GM19395 (cell line): ENCODE results near the gene SIGLEC12.
A peak's percentile ranks its signal among the peaks of the same experiment; 100 is the strongest.
"Not testable (repeated sequence)": the region's sequence is repeated elsewhere in the genome, so short reads cannot be mapped to it uniquely, and the experiment has no call there.

ENCODE experiments used
- ATAC-seq: cut with Tn5 transposase; IDR thresholded peaks from one replicate; pipeline ENCODE4 v1.9.1; 2021; ENCODE audit warnings: mild to moderate bottlenecking, moderate library complexity; ENCODE audit not compliant: unreplicated experiment

The SIGLEC12 gene

DNA sequence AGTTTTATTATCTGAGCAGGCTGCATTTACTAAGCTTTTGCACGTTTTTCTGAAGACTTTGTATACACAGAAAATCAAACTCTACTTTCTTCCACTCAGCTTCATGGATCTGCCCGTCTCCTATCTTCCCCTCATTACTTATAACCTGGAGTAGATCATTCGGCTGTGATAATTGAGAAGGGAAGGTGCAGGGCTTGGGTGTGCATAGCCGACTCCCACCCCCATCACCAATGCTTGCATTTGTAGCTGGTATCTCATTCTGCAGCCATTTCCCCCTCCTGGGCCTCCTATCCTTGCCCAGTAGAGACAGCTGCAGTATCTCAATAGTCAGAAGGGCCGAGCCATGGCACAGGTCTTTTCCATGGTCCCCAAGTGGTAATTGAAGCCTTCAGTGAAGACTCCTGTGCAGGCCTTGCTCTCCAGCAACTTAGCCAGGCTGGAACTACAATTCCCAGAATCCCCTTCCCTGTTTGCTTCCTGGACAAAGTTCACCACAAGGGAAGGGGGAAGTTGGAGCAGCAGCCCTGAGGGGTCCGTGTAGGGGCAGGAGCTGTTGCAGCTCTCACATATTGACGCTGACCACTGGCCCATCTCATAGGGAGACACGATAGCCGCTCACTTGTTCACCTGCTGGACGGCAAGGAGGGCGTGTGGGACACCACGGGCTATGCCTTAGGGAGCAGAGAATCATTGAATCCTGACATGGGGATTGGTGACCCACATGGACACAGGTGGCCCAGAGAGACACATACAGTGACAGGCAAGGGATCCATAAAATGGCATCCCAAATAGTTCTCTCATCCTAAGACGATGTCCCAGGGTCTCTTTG, 41.2 kb downstream of the SIGLEC12 start:
- ATAC-seq, result no peak

DNA sequence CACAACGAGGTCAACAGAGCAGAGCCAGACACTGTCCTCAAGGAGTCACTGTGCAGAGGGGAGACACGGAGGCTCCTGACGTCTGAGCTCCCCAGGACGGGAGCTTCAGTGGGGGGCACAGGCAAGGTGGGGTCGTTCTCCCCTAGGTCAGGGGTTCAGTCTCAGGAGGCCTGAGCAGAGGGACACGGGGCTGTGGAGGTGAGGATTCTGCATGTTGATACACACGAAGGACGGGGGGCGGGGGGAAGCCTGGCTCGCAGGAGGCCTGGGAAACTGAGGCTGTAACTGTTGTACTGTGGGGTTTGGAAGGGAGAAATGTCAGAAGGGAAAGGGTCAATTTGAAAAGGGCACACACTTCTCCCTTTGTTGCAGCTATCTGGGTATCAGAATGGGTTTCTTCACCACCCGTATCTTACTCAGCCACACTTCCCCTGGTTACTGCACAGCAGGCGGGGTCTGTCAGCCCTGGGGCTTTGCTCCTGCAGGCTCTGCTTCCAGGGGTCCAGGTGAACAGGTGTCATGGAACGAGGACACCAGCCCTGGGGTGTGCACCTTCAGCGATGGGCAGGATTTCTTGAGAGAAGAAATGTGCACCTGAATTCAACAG, 42.6 kb downstream of the SIGLEC12 start:
- ATAC-seq, result no peak

DNA sequence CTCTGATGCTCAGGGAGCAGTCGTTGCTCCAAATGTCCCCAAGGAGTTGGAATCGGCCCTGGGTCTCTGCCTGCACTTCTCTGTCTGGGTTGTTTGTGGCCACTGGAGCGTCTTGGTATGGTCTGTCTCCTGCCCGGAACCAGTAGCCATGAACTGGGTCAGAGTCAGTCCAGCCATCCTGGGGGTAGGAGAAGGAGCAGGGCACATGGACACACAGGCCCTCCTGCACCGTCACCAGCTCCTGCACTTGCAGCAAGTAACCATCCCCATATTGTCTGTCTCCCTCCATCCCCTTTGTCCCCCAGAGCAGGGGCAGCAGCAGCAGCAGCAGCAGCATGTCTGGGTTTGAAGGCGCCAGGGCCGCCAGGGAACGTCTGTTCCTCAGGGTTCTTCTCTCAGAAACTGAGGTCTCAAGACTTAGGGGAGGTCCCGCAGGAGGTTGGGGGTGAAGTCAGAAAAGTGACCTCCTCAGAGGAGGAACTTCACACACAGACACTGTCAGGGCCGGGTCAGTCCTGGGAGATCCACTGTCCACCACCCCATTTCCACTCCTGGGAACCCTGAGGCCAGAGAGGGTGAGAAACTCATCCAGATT, 43.5 kb downstream of the SIGLEC12 start, which contains the start of gene SIGLEC8:
Gene SIGLEC8, minus strand, starts transcription at position 404 of the 595 bp plus-strand sequence. Its CDS starts 67 bp downstream, at position 337.
- no peak for ATAC-seq

DNA sequence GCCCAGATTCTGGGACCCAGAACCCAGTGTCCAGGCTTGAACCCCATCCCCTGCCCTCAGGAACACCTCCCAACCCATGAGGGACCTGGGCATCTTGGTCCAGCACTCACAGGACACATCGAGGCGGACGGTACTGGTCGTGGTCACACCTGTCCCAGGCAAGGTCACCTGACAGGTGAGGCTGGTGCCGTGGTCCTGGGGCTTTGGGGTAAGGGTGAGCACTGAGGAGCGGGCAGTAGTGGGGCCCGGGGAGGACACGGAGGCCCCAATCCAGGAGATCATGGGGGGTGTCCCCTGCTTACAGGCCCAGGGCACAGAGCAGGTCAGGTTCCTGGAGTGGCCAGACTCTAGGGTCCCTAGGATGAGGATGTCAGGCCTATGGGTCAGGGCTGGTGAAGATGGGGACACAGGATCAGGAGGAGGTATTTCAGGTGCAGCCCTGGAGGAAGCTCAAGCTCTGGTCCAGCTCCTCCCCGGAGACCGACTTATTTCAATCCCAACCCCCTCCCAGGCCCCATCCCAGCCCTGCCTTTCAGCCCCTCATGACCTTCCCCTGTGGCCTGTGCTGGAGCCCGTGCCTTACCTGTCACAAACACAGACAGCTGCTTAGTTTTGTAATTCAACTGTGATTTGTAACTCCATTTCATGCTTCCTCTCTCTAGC, 44.1 kb downstream of the SIGLEC12 start:
- no peak for ATAC-seq

DNA sequence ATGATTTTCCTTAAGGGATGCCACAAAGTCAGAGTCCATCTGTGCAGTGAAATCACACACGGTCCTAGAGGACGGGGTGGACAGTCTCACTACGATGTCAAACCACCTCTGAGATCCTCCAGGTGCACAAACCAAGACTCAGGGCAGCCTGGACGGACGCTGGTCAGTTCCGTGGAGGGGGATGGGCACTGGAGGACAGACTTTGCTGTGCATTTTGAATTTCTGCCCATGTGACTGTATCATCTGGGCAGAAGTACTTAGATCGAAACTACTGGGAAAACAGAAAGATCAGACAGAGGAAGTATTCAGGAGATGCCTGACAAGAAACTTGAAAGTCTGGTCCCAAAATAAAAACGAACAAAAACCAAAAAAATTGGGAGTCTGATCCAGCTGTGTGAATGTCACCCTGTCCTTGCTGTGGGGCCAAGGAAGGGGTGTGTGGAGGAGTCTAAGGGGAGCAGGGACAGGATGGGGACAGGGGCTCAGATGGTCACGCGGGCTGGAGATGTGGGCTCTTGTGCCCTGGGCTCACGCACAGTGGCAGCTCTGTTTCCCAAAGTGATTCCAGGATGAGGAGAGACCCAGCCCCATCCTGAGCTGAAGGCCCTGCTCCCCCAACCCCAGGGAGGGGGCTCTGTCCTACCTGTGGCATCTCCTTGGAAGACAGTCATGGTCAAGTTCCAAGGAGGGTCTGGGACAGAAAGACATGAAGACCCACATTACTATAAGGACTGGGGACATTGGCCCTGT, 44.9 kb downstream of the SIGLEC12 start:
- ATAC-seq, result no peak

DNA sequence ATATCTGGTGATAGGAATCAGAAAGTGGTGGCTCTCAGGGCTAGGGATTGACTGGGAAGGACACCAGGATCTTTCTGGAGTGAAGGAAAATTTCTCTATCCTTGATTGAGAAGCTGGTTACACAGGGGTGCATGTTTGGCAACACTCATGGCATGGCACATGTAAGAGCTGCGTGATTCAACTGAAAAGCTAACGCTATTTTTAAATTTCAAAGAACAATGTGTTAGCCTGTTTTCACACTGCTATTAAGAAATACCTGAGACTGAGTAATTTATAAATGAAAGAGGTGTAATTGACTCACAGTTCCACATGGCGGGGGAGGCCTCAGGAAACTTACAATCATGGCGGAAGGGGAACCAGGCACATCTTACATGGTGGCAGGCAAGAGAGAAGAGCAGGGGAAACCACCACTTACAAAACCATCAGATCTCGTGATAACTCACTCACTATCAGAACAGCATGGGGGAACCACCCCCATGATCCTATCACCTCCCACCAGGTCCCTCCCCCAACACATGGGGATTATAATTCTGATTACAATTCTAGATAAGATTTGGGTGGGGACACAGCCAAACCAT, 50.8 kb downstream of the SIGLEC12 start:
- ATAC-seq, result no peak

DNA sequence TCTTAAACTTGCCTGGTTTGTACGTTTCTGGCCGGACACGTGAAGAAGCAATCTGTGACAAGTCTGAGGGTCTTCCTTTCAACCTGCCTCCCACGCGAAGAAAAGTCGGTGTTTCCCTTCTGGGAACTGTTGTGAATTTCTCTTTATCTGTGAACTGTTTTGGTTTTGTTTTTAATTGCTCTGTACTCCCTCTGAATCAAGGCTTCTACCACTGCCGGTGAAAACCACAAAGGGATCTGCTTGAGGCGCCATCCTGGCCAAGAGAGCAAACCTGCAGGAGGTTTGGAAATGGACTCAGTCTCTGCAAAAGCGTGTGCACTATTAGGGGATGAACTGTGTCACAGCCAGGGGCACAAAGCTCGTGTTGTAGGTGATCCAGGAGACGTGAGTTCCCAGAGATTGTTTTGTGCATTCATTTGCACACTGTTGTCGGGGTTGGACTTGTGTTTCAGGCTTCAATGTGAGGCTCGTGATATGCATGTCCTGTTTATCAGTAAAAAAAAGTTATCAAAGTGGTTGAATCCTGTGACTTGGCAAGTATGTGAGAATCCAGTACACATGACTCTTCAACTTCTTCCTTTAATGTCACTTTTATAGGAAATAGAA, 53.1 kb downstream of the SIGLEC12 start:
- no peak for ATAC-seq

DNA sequence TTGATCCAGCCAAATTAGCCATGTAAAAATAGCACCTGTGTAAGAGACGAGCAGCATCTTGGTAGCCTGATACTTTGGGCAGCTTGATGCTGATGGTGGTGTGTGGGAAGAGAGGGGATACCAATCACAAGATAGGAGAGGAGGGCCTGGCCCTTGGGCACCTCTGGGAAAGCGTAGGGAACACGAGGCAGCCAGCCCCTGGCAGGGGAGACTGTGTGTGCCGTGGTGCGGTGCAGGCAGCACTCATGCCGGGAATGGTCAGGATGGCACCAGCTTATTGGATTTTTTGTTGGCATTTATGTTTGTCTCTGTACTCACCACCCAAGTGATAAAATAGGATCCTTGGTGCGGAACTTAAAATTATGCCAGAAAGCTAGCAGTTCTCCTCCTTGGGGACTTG, 53.6 kb downstream of the SIGLEC12 start:
- ATAC-seq, result no peak

DNA sequence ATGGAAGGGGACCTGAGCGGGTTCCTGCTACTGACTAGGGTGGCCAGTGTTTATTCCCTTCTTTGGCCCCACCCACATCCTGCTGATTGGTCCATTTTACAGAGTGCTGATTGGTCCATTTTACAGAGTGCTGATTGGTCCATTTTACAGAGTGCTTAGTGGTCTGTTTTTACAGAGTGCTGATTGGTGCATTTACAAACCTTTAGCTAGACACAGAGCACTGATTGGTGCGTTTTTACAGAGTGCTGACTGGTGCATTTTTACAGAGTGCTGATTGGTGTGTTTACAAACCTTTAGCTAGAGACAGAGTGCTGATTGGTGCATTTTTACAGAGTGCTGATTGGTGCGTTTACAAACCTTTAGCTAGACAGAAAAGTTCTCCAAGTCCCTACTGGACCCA, 54.1 kb downstream of the SIGLEC12 start:
- ATAC-seq, result not testable (repeated sequence)

DNA sequence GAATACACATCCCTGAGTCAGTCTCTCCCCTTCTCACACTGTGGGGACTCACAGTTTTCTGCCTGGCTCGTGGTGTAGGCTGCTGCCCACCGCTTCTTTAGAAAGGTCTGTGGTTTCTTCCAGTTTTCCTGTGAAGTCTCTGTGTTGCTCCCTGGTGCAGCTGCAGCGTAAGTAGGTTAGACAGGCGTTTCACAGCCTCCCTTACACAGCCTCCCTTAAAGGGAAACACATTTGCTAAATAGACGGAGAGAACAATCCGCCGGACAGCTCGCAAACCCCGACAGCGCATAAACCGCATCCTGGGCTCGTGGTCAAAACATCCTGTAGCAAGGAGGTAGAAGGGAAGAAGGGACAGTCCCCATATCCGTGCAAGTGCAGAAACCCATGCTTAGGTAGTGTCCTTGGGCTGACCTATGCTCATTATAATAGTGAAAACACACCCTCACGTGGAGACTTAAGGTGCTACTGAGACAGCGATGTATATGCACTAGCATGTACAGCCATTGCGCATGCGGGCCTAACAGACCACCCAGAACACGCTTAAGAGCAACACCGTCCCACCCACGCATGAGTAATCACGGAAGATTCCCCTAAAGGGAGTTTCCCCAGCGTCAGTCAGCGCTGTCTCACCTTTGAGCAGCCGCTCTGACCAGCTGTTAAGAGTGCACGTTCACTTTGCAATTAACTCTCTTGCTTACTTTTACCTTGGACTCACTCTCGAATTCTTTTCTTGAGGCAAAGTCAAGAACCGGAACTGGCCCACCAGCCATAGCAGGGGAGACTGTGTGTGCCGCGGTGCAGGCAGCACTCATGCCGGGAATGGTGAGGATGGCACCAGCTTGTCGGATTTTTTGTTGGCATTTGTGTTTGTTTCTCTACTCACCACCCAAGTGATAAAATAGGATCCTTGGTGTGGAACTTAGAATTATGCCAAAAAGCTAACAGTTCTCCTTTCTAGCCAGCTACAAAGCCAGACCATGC, 59.9 kb downstream of the SIGLEC12 start:
- ATAC-seq, result peak; percentile 96
